Left lung (tissue), 10 donors: ENCODE data around the gene IFNA16. TPM values are rescaled to one million over a fixed set of nuclear protein-coding genes. Genes with fewer than 3 reads are reported as not detected.
"Not testable (repeated sequence)": the region's sequence is repeated elsewhere in the genome, so short reads cannot be mapped to it uniquely, and the experiment has no call there.

ENCODE experiments used
- ATAC-seq: fragments of 200-7000 bp; cut with Tn5 transposase; one replicate; pipeline ENCODE4 v1.9.1; 2020; ENCODE audit warnings: moderate library complexity
- DNase-seq, 4 donors: peaks; one replicate each; pipeline ENCODE4 v3.0.0-alpha.2; 2013 to 2020
- H3K27ac ChIP-seq, 2 donors: fragments of 200-600 bp; sonication (generic) in 1 of 2; one replicate each; pipeline versions ENCODE4 v1.5.0 to v1.8.0; 2020 to 2021
- H3K27me3 ChIP-seq, 2 donors: fragments of 200-600 bp; sonication (generic) in 1 of 2; one replicate each; pipeline versions ENCODE4 v1.5.0 to v1.8.0; 2020 to 2021
- H3K36me3 ChIP-seq, 2 donors: fragments of 200-600 bp; sonication (generic) in 1 of 2; one replicate each; pipeline versions ENCODE4 v1.5.0 to v1.8.0; 2020 to 2021
- H3K4me1 ChIP-seq, 2 donors: fragments of 200-600 bp; one replicate each; pipeline ENCODE4 v1.8.0; 2021
- H3K4me3 ChIP-seq, 2 donors: fragments of 200-600 bp; sonication (generic) in 1 of 2; one replicate each; pipeline versions ENCODE4 v1.5.0 to v1.8.0; 2020 to 2021; ENCODE audit warnings: mild to moderate bottlenecking in 1 of 2
- H3K9me3 ChIP-seq, 2 donors: fragments of 200-600 bp; sonication (generic) in 1 of 2; one replicate each; pipeline versions ENCODE4 v1.5.0 to v1.8.0; 2020 to 2021
- intact Hi-C, 2 donors: fragments of 100-400 bp; cut with DNase I; formaldehyde crosslinking; loops; one replicate each; pipeline versions ENCODE4 v1.11.2 to v1.14.2; 2022
- polyA plus RNA-seq, 6 donors: library from polyadenylated mRNA; unstranded; fragments of 120-200 nt; gene quantifications; one replicate each; pipeline ENCODE4 v1.2.1, GENCODE V29; 2013; ENCODE audit not compliant: insufficient read length in 6 of 6
- total RNA-seq, 2 donors: library from RNA; stranded (reverse); fragmentation: NEBNext Ultra II Directional; extraction: Animal tissue kit (Norgen Biotek cat#: 25700); gene quantifications; one replicate each; pipeline ENCODE4 v1.2.1, GENCODE V29; 2021
- TF ChIP-seq, protein P1 (sequence below), 2 donors: fragments of 200-600 bp; sonication (generic) in 1 of 2; IDR thresholded peaks; one replicate each; pipeline versions ENCODE4 v1.5.0 to v1.8.0; 2021; ENCODE audit warnings: antibody characterized with exemption in 2 of 2
- donor health status: DM: no; HTN: yes; CAD: no.
- donor health status: DM: no; HTN: no; CAD: no.

The IFNA16 gene
- total and polyA plus RNA-seq, 8 donors = not detected

DNA sequence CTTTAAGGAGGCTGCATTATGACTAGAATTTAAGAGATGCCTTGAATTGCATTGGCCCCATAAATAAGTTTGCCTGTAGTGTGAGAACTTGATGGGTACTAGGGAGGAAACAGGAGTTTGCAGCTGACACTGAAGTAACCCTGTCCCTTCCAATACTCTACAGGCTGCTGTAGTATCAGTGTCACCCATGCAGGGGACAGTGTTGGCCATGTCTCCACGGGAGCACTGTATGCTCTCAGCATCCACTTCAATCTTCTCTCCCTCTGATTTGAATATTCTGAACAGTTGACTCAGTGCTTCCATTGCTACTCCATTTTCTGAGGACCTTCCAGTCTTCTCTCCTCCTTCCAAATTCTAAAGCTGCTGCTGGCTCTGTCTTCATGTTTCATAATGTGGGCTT is 34.1 kb upstream of the IFNA16 start:
- DNase-seq (no peak), ATAC-seq (no peak)
- Histone ChIP-seq H3K4me3 (no peak overlapping the region), H3K4me1 (peaks cover 0 to 14% of the 10 kb centered on the region in 2 donors), H3K27me3 (peaks cover 0 to 7% of the 10 kb centered on the region in 2 donors), H3K36me3 (no peaks in the 10 kb centered on the region), H3K9me3 (no peaks in the 10 kb centered on the region), H3K27ac (no peak overlapping the region)
- TF ChIP-seq, protein P1, sequence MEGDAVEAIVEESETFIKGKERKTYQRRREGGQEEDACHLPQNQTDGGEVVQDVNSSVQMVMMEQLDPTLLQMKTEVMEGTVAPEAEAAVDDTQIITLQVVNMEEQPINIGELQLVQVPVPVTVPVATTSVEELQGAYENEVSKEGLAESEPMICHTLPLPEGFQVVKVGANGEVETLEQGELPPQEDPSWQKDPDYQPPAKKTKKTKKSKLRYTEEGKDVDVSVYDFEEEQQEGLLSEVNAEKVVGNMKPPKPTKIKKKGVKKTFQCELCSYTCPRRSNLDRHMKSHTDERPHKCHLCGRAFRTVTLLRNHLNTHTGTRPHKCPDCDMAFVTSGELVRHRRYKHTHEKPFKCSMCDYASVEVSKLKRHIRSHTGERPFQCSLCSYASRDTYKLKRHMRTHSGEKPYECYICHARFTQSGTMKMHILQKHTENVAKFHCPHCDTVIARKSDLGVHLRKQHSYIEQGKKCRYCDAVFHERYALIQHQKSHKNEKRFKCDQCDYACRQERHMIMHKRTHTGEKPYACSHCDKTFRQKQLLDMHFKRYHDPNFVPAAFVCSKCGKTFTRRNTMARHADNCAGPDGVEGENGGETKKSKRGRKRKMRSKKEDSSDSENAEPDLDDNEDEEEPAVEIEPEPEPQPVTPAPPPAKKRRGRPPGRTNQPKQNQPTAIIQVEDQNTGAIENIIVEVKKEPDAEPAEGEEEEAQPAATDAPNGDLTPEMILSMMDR (IDR thresholded peaks at IDR 0.05) = no peak
- intact Hi-C loops = no loop called here

DNA sequence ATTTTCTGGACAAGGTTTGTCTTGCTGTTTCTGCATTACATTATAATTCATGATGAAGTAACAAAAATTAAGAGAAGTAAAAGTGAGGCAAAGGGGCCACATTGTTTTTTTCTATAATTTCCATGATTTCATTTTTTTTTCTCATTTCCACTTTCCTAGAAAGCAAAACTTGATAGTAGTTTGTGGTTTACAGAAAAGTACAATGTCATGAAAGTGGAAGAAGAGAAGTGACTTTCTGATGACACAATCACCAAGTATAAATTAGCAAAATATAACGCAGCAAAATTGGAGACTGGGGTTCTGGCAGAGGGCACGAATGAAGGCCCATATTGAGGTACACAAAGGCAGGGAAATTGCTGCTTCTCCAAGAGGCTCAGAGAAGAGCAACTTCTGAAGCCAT is 27.7 kb upstream of the IFNA16 start:
- ATAC-seq = no peak
- no peaks in the 10 kb centered on the region for H3K4me1 ChIP-seq
- H3K36me3 ChIP-seq = no peaks in the 10 kb centered on the region
- no peak overlapping the region for H3K27ac ChIP-seq
- no peaks in the 10 kb centered on the region for H3K9me3 ChIP-seq
- no peak overlapping the region for H3K4me3 ChIP-seq
- intact Hi-C loops = no loop called here
- peaks cover 14 to 17% of the 10 kb centered on the region in 2 donors for H3K27me3 ChIP-seq
- TF ChIP-seq, protein P1 (IDR thresholded peaks at IDR 0.05) = no peak
- DNase-seq = no peak

DNA sequence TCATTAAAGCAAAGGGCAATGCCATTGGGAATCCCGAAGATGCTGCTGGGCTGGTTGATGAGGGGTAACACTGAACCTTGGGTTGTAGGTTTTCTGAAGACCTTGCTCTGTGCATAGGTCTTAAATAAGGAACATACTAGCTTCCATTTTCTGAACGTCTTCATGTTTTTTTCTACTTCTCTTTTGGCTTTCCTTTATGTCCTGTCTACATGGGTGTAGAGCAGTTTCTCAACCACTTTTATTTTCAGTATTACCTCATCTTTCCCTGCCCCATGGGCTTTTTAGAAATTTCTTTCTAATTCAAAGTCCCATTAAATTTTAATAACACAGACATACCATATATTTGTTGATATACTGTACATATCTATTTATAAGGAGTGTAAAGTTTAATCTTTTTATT is 22.8 kb upstream of the IFNA16 start, which contains the start of gene IFNA14:
IFNA14 (minus strand) TSS at position 95 of the 400 bp plus-strand sequence; CDS start at position 25, 70 bp downstream.
- no peak for ATAC-seq
- intact Hi-C loops = no loop called here
- TF ChIP-seq, protein P1 (IDR thresholded peaks at IDR 0.05) = no peak
- H3K9me3 ChIP-seq = no peaks in the 10 kb centered on the region
- DNase-seq = no peak
- H3K36me3 ChIP-seq = no peaks in the 10 kb centered on the region
- peaks cover 14 to 17% of the 10 kb centered on the region in 2 donors for H3K27me3 ChIP-seq
- H3K4me3 ChIP-seq = no peak within 1 kb of the TSS
- H3K4me1 ChIP-seq = no peaks in the 10 kb centered on the region
- no peak within 1 kb of the TSS for H3K27ac ChIP-seq

DNA sequence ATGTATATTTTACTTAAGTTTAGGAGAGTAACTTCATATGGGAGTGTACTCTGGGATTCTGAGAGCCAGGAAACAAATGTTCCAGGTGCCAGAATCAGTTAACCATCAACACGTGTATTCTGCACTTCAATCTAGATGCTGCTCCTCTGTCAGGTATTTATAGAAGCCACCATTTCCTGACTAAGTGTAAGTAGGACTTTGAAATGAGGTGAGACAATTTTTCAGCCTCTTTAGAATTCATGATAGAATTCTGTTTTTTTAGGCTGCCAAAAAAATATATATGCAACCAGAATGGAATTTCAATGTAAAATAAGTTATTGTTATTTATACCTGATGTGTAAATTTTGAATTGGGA is 19.2 kb upstream of the IFNA16 start:
- H3K9me3 ChIP-seq, H3K4me3 ChIP-seq, H3K27ac ChIP-seq, intact Hi-C loops, H3K36me3 ChIP-seq, ATAC-seq, H3K4me1 ChIP-seq, H3K27me3 ChIP-seq, DNase-seq: not testable (repeated sequence)

DNA sequence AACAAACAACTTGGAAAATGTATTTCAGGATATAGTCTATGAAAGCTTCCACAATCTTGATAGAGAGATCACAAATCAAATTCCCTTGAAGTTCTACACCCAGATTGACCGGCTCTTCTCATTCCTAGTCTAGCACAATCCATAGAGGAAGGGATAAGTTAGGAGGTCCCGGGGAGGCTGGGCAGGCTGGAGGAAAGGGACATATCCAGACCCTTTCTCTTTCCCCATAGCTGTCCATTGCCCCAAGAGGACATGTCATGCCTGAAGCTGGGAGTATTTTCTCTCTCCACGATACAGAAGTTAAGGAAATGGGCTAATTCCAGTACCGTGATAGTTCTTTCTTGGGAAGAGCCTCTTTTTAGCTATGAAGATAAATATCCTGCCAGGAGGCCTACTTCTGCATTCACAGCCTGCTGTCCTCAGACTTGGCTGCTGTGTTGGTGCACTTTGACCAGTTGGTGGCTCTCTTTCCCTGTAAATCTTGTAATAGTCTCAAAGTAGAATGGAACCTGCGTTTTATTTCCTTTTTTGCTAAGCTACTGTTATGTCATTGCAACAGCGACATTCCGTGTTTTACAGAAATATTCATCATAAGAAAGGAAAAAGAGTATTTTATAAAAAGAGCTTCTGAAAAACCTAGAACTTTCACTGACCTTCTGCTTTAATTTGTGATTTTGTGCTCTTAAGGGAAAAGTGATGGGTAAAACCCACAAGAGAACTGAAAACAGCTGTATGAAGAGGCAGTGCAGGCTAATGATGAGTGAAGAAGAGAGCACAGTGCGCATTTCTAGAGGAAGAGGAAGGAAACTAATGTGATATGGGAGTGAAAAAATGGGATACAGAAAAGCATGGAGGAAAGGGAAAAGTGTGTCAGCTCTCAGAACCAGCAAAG is 18.6 kb upstream of the IFNA16 start:
- H3K36me3 ChIP-seq, H3K4me3 ChIP-seq, H3K27me3 ChIP-seq, H3K9me3 ChIP-seq, H3K4me1 ChIP-seq, H3K27ac ChIP-seq, intact Hi-C loops: not testable (repeated sequence)
- ATAC-seq (peak; percentile 74), DNase-seq (peak in 2 of 4 donors; percentile 9 to 42)
- TF ChIP-seq, protein P1 (IDR thresholded peaks at IDR 0.05) = peak in 1 of 2 donors; percentile 29
